ENCODE measurements around the gene STAG2.

GRCh38 chrX:123994730-123995129, 33.2 kb downstream of the STAG2 start:
- TF ChIP-seq, protein P1, sequence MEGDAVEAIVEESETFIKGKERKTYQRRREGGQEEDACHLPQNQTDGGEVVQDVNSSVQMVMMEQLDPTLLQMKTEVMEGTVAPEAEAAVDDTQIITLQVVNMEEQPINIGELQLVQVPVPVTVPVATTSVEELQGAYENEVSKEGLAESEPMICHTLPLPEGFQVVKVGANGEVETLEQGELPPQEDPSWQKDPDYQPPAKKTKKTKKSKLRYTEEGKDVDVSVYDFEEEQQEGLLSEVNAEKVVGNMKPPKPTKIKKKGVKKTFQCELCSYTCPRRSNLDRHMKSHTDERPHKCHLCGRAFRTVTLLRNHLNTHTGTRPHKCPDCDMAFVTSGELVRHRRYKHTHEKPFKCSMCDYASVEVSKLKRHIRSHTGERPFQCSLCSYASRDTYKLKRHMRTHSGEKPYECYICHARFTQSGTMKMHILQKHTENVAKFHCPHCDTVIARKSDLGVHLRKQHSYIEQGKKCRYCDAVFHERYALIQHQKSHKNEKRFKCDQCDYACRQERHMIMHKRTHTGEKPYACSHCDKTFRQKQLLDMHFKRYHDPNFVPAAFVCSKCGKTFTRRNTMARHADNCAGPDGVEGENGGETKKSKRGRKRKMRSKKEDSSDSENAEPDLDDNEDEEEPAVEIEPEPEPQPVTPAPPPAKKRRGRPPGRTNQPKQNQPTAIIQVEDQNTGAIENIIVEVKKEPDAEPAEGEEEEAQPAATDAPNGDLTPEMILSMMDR (IDR thresholded peaks at IDR 0.05), result no peak
- TF ChIP-seq POLR2AphosphoS5 (IDR thresholded peaks at IDR 0.05), result no peak
- TF ChIP-seq POLR2A (IDR thresholded peaks at IDR 0.05), result no peak
- no peak for TF ChIP-seq EP300 (IDR thresholded peaks at IDR 0.05)
